MM.1S (cell line): ENCODE data around the gene STARD6.
"Not testable (repeated sequence)": the region's sequence is repeated elsewhere in the genome, so short reads cannot be mapped to it uniquely, and the experiment has no call there.

Experiments
- DNase-seq: peaks from one replicate; pipeline ENCODE4 v3.0.0-alpha.2; 2015
- H2AFZ ChIP-seq: fragments of 300-600 bp; sonication (generic); 2 replicates; pipeline ENCODE4 v1.6.0; 2016; ENCODE audit warnings: antibody characterized with exemption, low read length
- H3F3A ChIP-seq: fragments of 300-600 bp; sonication (generic); 2 replicates; pipeline ENCODE4 v1.6.1; 2016; ENCODE audit warnings: mild to moderate bottlenecking, antibody characterized with exemption, low read length, moderate library complexity, mixed read lengths; ENCODE audit not compliant: insufficient read depth
- H3K27ac ChIP-seq: fragments of 300-600 bp; sonication (generic); 2 replicates; pipeline ENCODE4 v1.5.1; 2016; ENCODE audit warnings: mild to moderate bottlenecking, low read length
- H3K27me3 ChIP-seq: fragments of 300-600 bp; sonication (generic); replicated peaks from 2 replicates; pipeline ENCODE4 v1.6.0; 2016; ENCODE audit warnings: low read length; ENCODE audit not compliant: insufficient read depth
- H3K36me3 ChIP-seq: fragments of 300-600 bp; sonication (generic); replicated peaks from 2 replicates; pipeline ENCODE4 v1.6.1; 2016; ENCODE audit warnings: mild to moderate bottlenecking, low read length, mixed read lengths; ENCODE audit not compliant: insufficient read depth
- H3K4me1 ChIP-seq: fragments of 300-600 bp; sonication (generic); 2 replicates; pipeline ENCODE4 v1.6.1; 2016; ENCODE audit warnings: low read length, mixed read lengths
- H3K4me2 ChIP-seq: fragments of 300-600 bp; sonication (generic); 2 replicates; pipeline ENCODE4 v1.6.0; 2016; ENCODE audit warnings: low read depth, low read length
- H3K4me3 ChIP-seq: fragments of 300-600 bp; sonication (generic); 2 replicates; pipeline ENCODE4 v1.5.1; 2016; ENCODE audit warnings: low read length, mixed read lengths
- H3K79me2 ChIP-seq: fragments of 300-600 bp; sonication (generic); 2 replicates; pipeline ENCODE4 v1.6.1; 2016; ENCODE audit warnings: mixed run types, low read length, mixed read lengths
- H3K9ac ChIP-seq: fragments of 300-600 bp; sonication (generic); 2 replicates; pipeline ENCODE4 v1.6.1; 2016; ENCODE audit warnings: low read length, mixed read lengths
- H3K9me2 ChIP-seq: fragments of 300-600 bp; sonication (generic); replicated peaks from 2 replicates; pipeline ENCODE4 v1.6.1; 2016; ENCODE audit warnings: mild to moderate bottlenecking, low read length, mixed read lengths; ENCODE audit not compliant: insufficient read depth
- H3K9me3 ChIP-seq: fragments of 300-600 bp; sonication (generic); replicated peaks from 2 replicates; pipeline ENCODE4 v1.6.1; 2016; ENCODE audit warnings: mild to moderate bottlenecking, low read length, mixed read lengths; ENCODE audit not compliant: insufficient read depth
- H4K20me1 ChIP-seq: fragments of 300-600 bp; sonication (generic); 2 replicates; pipeline ENCODE4 v1.6.1; 2016; ENCODE audit warnings: mild to moderate bottlenecking, low read length, moderate library complexity, mixed read lengths; ENCODE audit not compliant: insufficient read depth
- EZH2 ChIP-seq: fragments of 300-600 bp; sonication (generic); optimal IDR thresholded peaks from 2 replicates; pipeline ENCODE3; 2017; ENCODE audit warnings: low read depth, mild to moderate bottlenecking, antibody characterized with exemption, low read length, mixed read lengths
- EZH2phosphoT487 ChIP-seq: fragments of 300-600 bp; sonication (generic); IDR thresholded peaks from 2 replicates; pipeline ENCODE4 v1.6.1; 2018; ENCODE audit warnings: antibody characterized with exemption, low read length
- TF ChIP-seq, protein P1 (sequence below): fragments of 300-600 bp; sonication (generic); IDR thresholded peaks from 2 replicates; pipeline ENCODE4 v1.5.1; 2016; ENCODE audit warnings: antibody characterized with exemption, low read length, mixed read lengths

STARD6 gene

GRCh38 chr18:54389143-54389505 is 31.5 kb upstream of the STARD6 start:
- H3K27ac ChIP-seq, result no peak overlapping the region
- no peaks in the 10 kb centered on the region for H3K79me2 ChIP-seq
- no peak for DNase-seq
- no peaks in the 10 kb centered on the region for H4K20me1 ChIP-seq
- no peaks in the 10 kb centered on the region for H3K9me2 ChIP-seq
- H3K9ac ChIP-seq, result no peak overlapping the region
- TF ChIP-seq EZH2 (no peak), EZH2phosphoT487 (no peak)
- H3K4me2 ChIP-seq, result peak overlapping the region; percentile 42; the same call in 1 of the 2 replicates
- peaks cover 4% of the 10 kb centered on the region; the same call in 1 of the 2 replicates for H3F3A ChIP-seq
- peaks cover 16% of the 10 kb centered on the region for H3K4me1 ChIP-seq
- no peaks in the 10 kb centered on the region for H3K36me3 ChIP-seq
- no peaks in the 10 kb centered on the region for H3K27me3 ChIP-seq
- H2AFZ ChIP-seq, result no peak overlapping the region
- H3K9me3 ChIP-seq, result no peaks in the 10 kb centered on the region
- H3K4me3 ChIP-seq, result no peak overlapping the region

GRCh38 chr18:54388203-54389142 is 30.8 kb upstream of the STARD6 start:
- Histone ChIP-seq H3K4me2 (peak overlapping the region; percentile 42), H4K20me1 (no peaks in the 10 kb centered on the region), H3K27ac (no peak overlapping the region), H3K27me3 (no peaks in the 10 kb centered on the region), H3K79me2 (no peaks in the 10 kb centered on the region), H2AFZ (no peak overlapping the region), H3K9me2 (no peaks in the 10 kb centered on the region), H3K9me3 (no peaks in the 10 kb centered on the region), H3K36me3 (no peaks in the 10 kb centered on the region), H3K9ac (no peak overlapping the region), H3F3A (peaks cover 4% of the 10 kb centered on the region; the same call in 1 of the 2 replicates), H3K4me1 (peaks cover 16% of the 10 kb centered on the region), H3K4me3 (no peak overlapping the region)
- DNase-seq, result peak; percentile 78
- TF ChIP-seq EZH2phosphoT487, result no peak
- TF ChIP-seq, protein P1, sequence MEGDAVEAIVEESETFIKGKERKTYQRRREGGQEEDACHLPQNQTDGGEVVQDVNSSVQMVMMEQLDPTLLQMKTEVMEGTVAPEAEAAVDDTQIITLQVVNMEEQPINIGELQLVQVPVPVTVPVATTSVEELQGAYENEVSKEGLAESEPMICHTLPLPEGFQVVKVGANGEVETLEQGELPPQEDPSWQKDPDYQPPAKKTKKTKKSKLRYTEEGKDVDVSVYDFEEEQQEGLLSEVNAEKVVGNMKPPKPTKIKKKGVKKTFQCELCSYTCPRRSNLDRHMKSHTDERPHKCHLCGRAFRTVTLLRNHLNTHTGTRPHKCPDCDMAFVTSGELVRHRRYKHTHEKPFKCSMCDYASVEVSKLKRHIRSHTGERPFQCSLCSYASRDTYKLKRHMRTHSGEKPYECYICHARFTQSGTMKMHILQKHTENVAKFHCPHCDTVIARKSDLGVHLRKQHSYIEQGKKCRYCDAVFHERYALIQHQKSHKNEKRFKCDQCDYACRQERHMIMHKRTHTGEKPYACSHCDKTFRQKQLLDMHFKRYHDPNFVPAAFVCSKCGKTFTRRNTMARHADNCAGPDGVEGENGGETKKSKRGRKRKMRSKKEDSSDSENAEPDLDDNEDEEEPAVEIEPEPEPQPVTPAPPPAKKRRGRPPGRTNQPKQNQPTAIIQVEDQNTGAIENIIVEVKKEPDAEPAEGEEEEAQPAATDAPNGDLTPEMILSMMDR, result no peak
- TF ChIP-seq EZH2, result no peak

DNA sequence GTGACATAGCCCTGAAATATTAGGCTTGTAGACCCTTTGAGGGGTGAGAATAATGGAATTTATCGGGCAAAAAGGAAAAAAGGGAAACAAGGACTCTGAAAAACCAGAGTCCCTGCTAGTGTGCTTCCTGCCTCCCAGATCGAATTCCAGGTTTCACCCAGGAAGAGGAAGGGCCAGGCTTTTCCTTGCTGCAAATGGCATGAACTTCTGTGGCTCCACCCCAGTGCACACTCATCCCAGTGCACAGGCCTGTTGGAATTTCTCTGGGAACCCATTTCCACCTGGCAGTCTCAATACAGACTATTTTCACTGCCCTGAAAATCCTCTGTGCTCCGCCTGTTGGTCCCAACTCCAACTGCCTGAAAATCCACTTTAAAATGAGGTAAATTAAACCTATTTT is 30.0 kb upstream of the STARD6 start:
- Histone ChIP-seq H3K4me3 (no peak overlapping the region), H3K27ac (no peak overlapping the region), H3K27me3 (no peaks in the 10 kb centered on the region), H3K79me2 (no peaks in the 10 kb centered on the region), H3K36me3 (no peaks in the 10 kb centered on the region), H3K9me2 (no peaks in the 10 kb centered on the region), H3K9me3 (no peaks in the 10 kb centered on the region), H3K4me2 (no peak overlapping the region), H2AFZ (no peak overlapping the region), H3F3A (peaks cover 4% of the 10 kb centered on the region; the same call in 1 of the 2 replicates), H4K20me1 (no peaks in the 10 kb centered on the region), H3K4me1 (peaks cover 16% of the 10 kb centered on the region), H3K9ac (no peak overlapping the region)
- TF ChIP-seq EZH2phosphoT487 (no peak), EZH2 (no peak)
- TF ChIP-seq, protein P1, result no peak
- no peak for DNase-seq

- not testable (repeated sequence) for H3K9me2 ChIP-seq, H3K9me3 ChIP-seq, H3F3A ChIP-seq, H3K4me2 ChIP-seq, H3K27me3 ChIP-seq, DNase-seq, H3K9ac ChIP-seq, H2AFZ ChIP-seq, H3K27ac ChIP-seq, H3K36me3 ChIP-seq, H3K79me2 ChIP-seq, H4K20me1 ChIP-seq, H3K4me3 ChIP-seq
- peaks cover 16% of the 10 kb centered on the region for H3K4me1 ChIP-seq
Observed at GRCh38 chr18:54386800-54387495, 29.3 kb upstream of the STARD6 start.
